ENCODE measurements around the gene KMT2B.

The KMT2B gene

DNA sequence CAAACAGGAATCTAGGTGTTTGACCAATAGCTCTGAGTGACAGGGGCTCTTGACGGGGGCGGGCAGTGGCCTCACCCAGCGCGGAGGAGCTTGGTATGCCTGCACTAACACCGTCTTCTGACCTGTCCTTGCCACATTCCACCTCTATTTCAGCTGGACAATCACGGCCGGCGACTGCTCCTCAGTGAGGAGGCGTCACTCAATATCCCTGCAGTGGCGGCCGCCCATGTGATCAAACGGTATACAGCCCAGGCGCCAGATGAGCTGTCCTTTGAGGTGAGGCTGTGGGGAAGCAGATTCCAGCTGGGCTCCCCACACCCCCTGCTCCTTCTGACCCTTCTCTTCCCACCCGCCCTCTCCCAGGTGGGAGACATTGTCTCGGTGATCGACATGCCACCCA lies 62.3 kb downstream of the KMT2B start:
- Histone ChIP-seq H4K20me1 (peaks cover 0 to 28% (median 0%) of the 10 kb centered on the region in 11 experiments; a peak in 8 of 22 replicates), H3K27me3 (no peaks in the 10 kb centered on the region), H3K9me3 (replicated peaks in 1 of 11) (no peaks in the 10 kb centered on the region), H3K4me3 (no peak overlapping the region), H3K4me1 (peaks cover 8 to 53% (median 40%) of the 10 kb centered on the region in 10 experiments; a peak in 18 of 20 replicates), H3K36me3 (peaks cover 3 to 72% (median 66%) of the 10 kb centered on the region in 11 experiments; a peak in 21 of 22 replicates), H3K27ac (no peak overlapping the region), H3K9ac (no peak overlapping the region), H3K4me2 (no peak overlapping the region)
- no peak for TF ChIP-seq Cebpa-rat (IDR thresholded peaks at IDR 0.05)

DNA sequence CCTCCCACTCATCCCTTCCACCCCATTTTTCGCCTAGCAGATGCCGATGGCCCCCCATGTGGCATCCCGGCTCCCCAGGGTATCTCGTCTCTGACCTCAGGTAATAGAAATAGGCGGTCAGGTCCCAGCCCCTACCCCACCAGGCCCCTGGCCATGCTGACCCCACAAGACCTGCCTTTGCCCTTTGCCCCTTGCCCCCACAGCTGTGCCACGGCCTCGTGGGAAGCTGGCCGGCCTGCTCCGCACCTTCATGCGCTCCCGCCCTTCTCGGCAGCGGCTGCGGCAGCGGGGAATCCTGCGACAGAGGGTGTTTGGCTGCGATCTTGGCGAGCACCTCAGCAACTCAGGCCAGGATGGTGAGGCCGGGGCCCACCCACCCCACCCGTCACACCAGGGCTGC lies 62.9 kb downstream of the KMT2B start:
- Histone ChIP-seq H3K4me1 (peaks cover 8 to 53% (median 40%) of the 10 kb centered on the region in 10 experiments; a peak in 18 of 20 replicates), H3K9me3 (replicated peaks in 1 of 11) (no peaks in the 10 kb centered on the region), H3K4me2 (no peak overlapping the region), H3K36me3 (peaks cover 3 to 79% (median 73%) of the 10 kb centered on the region in 11 experiments; a peak in 21 of 22 replicates), H3K4me3 (no peak overlapping the region), H4K20me1 (peaks cover 0 to 32% (median 0%) of the 10 kb centered on the region in 11 experiments; a peak in 8 of 22 replicates), H3K27me3 (no peaks in the 10 kb centered on the region), H3K27ac (no peak overlapping the region), H3K9ac (no peak overlapping the region)
- no peak for TF ChIP-seq Cebpa-rat (IDR thresholded peaks at IDR 0.05)

DNA sequence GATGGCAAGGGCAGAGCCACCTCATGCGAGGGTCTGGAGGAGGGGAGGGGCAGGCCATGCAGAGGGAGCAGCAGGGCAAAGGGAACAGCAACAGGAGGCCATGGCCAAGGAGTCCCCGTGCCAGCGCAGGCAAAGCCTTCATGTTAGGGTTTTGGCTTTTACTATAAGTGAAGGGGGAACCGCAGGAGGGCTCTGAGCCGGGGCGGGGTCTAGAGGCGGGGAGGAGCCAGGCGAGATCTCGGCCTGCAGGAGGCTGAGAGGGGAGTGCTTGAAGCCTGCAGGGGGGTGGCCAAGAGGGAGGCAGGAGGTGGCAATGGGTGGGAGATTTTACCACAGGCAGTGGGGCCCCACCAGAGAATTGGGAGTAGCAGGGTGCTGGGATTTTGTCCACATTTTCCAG lies 63.8 kb downstream of the KMT2B start:
- no peak for TF ChIP-seq Cebpa-rat (IDR thresholded peaks at IDR 0.05)
- no peaks in the 10 kb centered on the region for H3K27me3 ChIP-seq
- H3K9ac ChIP-seq: no peak overlapping the region
- peaks cover 3 to 88% (median 79%) of the 10 kb centered on the region in 11 experiments; a peak in 21 of 22 replicates for H3K36me3 ChIP-seq
- H4K20me1 ChIP-seq: peaks cover 0 to 35% (median 0%) of the 10 kb centered on the region in 11 experiments; a peak in 8 of 22 replicates
- peak overlapping the region in 1 of 11 experiments; percentile 8; a peak in 2 of 22 replicates for H3K27ac ChIP-seq
- 0 out of 22 replicates have a peak overlapping the region, but pooled peaks of 1 of the 11 experiments have one; percentile 57 for H3K4me2 ChIP-seq
- H3K4me3 ChIP-seq: no peak overlapping the region
- no peaks in the 10 kb centered on the region for H3K9me3 ChIP-seq (replicated peaks in 1 of 11)
- peaks cover 1 to 50% (median 33%) of the 10 kb centered on the region in 10 experiments; a peak in 18 of 20 replicates for H3K4me1 ChIP-seq

DNA sequence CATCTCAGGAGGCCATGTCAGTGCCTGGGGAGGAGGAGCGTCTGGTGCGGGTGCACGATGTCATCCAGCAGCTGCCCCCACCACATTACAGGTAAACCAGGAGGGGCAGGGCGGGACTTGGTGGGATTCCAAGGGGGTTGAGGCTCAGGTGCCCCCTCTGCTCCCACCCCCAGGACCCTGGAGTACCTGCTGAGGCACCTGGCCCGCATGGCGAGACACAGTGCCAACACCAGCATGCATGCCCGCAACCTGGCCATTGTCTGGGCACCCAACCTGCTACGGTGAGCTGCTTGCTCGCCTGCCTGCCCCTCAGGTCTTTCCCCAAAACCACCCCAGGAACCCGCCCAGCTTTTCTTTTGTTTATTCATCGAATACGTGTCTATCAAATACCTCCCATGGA lies 64.8 kb downstream of the KMT2B start:
- Histone ChIP-seq H3K4me3 (no peak overlapping the region), H3K9me3 (replicated peaks in 1 of 11) (no peaks in the 10 kb centered on the region), H3K4me1 (peaks cover 0 to 41% (median 24%) of the 10 kb centered on the region in 10 experiments; a peak in 14 of 20 replicates), H3K4me2 (peak overlapping the region in 8 of 11 experiments; percentile 7 to 59 (median 45); a peak in 12 of 22 replicates), H3K27me3 (no peaks in the 10 kb centered on the region), H3K27ac (peak overlapping the region in 2 of 11 experiments; percentile 30 to 35; a peak in 2 of 22 replicates), H3K36me3 (peaks cover 3 to 92% (median 84%) of the 10 kb centered on the region in 11 experiments; a peak in 21 of 22 replicates), H4K20me1 (peaks cover 0 to 35% (median 0%) of the 10 kb centered on the region in 11 experiments; a peak in 7 of 22 replicates), H3K9ac (peak overlapping the region in 5 of 11 experiments; percentile 23 to 54 (median 44); a peak in 8 of 22 replicates)
- TF ChIP-seq Cebpa-rat (IDR thresholded peaks at IDR 0.05): no peak

DNA sequence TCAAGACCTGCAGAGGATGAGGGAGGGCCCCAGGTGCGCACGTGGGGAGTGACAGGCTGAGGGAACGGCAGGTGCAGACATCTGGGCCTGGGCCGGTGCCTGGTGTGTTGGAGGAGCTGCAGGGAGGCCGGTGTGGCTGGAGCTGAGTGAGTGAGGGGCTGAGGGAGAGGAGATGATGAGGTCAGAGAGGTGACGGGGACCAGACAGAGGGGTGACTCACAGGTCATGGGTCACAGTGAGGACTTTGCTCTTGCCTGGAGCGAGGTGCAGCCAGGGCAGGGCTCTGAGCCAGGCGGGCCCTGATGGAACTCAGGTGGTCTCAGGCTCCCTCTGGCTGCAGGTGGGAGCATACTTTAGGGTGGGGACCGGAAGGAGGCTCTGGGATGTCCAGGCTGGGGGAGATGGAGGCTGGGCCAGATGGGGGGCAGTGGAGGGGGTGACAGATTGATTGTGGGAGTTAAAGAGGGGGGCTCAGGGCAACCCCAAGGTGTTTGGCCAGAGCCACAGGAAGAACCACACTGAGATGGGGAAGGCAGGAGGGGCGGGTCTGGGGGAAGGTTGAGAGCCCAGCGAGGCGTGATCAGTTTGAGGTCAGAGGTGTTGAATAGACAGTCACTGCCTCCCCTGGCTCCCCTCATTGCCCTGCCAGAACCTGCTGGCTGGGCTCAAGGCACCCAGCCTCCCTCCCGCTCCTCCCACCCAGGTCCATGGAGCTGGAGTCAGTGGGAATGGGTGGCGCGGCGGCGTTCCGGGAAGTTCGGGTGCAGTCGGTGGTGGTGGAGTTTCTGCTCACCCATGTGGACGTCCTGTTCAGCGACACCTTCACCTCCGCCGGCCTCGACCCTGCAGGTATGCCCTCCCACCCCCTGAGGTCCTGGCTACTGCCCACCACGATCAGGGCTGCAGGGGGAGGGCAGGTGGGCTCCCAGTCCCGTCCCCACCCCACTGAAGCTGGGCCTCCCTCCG lies 65.9 kb downstream of the KMT2B start:
- Histone ChIP-seq H3K36me3 (peaks cover 3 to 88% (median 73%) of the 10 kb centered on the region in 11 experiments; a peak in 21 of 22 replicates), H3K4me3 (no peak overlapping the region)
- TF ChIP-seq Cebpa-rat (IDR thresholded peaks at IDR 0.05): no peak

DNA sequence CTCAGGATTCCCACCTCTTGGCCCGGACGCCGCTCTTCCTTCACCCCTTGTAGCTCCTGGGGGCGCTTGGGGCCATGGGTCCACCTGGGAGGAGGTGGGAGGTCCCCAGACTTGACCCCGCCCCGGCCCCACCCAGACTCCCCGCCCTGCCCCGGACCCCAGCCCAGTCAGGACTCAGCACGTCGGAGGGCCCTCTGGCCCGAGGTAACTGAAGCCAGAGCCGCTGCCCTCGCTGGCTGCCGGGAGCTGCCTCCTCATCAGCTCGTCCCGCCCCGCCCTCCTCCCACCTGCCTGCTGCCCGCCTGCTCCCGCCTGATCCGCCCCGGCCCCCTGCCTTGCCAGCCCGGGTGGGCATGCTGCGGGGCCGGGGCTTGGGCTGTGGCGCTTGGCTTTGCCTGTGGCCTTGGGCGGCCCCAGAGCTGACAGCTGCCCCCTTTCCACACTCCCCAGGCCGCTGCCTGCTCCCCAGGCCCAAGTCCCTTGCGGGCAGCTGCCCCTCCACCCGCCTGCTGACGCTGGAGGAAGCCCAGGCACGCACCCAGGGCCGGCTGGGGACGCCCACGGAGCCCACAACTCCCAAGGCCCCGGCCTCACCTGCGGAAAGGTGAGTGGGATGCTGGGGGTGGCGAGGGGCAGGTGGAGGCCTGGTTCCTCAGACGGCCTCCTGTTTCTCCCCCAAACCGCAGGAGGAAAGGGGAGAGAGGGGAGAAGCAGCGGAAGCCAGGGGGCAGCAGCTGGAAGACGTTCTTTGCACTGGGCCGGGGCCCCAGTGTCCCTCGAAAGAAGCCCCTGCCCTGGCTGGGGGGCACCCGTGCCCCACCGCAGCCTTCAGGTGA lies 66.9 kb downstream of the KMT2B start:
- Histone ChIP-seq H3K9me3 (replicated peaks in 1 of 11) (no peaks in the 10 kb centered on the region), H3K9ac (peak overlapping the region in 1 of 11 experiments; percentile 13; a peak in 1 of 22 replicates), H4K20me1 (peaks cover 0 to 35% (median 0%) of the 10 kb centered on the region in 11 experiments; a peak in 6 of 22 replicates), H3K4me2 (no peak overlapping the region), H3K27me3 (no peaks in the 10 kb centered on the region), H3K4me1 (peaks cover 0 to 37% (median 18%) of the 10 kb centered on the region in 10 experiments; a peak in 13 of 20 replicates), H3K36me3 (peaks cover 3 to 79% (median 63%) of the 10 kb centered on the region in 11 experiments; a peak in 20 of 22 replicates), H3K4me3 (no peak overlapping the region), H3K27ac (peak overlapping the region in 1 of 11 experiments; percentile 16; a peak in 2 of 22 replicates)
- TF ChIP-seq Cebpa-rat (IDR thresholded peaks at IDR 0.05): no peak

More for the DNA sequence above, 65.9 kb downstream of the KMT2B start:
- peaks cover 0 to 36% (median 18%) of the 10 kb centered on the region in 10 experiments; a peak in 13 of 20 replicates for H3K4me1 ChIP-seq
- peak overlapping the region in 3 of 11 experiments; percentile 24 to 52 (median 44); a peak in 3 of 22 replicates for H3K9ac ChIP-seq
- no peaks in the 10 kb centered on the region for H3K27me3 ChIP-seq
- H3K9me3 ChIP-seq (replicated peaks in 1 of 11): no peaks in the 10 kb centered on the region
- peak overlapping the region in 1 of 11 experiments; percentile 14; a peak in 2 of 22 replicates for H3K27ac ChIP-seq
- peak overlapping the region in 5 of 11 experiments; percentile 41 to 59 (median 57); a peak in 8 of 22 replicates for H3K4me2 ChIP-seq
- H4K20me1 ChIP-seq: peaks cover 0 to 35% (median 0%) of the 10 kb centered on the region in 11 experiments; a peak in 7 of 22 replicates

DNA sequence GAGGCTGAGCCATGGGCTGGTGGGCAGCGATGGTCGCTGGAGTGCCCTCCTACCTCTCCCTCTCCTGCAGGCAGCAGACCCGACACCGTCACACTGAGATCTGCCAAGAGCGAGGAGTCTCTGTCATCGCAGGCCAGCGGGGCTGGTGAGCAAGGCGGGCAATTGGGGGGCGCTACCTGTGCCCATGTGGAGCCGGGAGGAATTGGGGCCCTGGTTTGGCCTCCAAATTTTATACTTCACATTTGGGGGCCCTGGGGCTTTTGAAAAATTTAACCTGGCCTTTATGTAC lies 67.5 kb downstream of the KMT2B start:
- Histone ChIP-seq H3K4me2 (no peak overlapping the region), H3K27me3 (no peaks in the 10 kb centered on the region), H3K4me1 (peaks cover 0 to 42% (median 18%) of the 10 kb centered on the region in 10 experiments; a peak in 13 of 20 replicates), H4K20me1 (peaks cover 0 to 40% (median 0%) of the 10 kb centered on the region in 11 experiments; a peak in 6 of 22 replicates), H3K9me3 (replicated peaks in 1 of 11) (no peaks in the 10 kb centered on the region), H3K9ac (peak overlapping the region in 1 of 11 experiments; percentile 13; a peak in 1 of 22 replicates), H3K27ac (peak overlapping the region in 2 of 11 experiments; percentile 9 to 16; a peak in 2 of 22 replicates), H3K36me3 (peaks cover 3 to 73% (median 58%) of the 10 kb centered on the region in 11 experiments; a peak in 20 of 22 replicates), H3K4me3 (no peak overlapping the region)
- TF ChIP-seq Cebpa-rat (IDR thresholded peaks at IDR 0.05): no peak
